Neuronal stem cell (in vitro differentiated cells): ENCODE data around the gene USP36.

Experiments used
- DNase-seq: peaks from one replicate; pipeline ENCODE4 v3.0.0-alpha.2; 2013; ENCODE audit warnings: low spot score
- H2AFZ ChIP-seq: one replicate; pipeline ENCODE4 v1.6.1; 2013; ENCODE audit warnings: mild to moderate bottlenecking, low read length, inconsistent platforms
- H2AK5ac ChIP-seq: 2 replicates; pipeline ENCODE4 v1.6.1; 2013; ENCODE audit warnings: low read depth, mild to moderate bottlenecking, inconsistent platforms, low read length, moderate library complexity, mixed read lengths
- H2BK120ac ChIP-seq: 2 replicates; pipeline ENCODE4 v1.6.1; 2013; ENCODE audit warnings: low read depth, mild to moderate bottlenecking, inconsistent platforms, low read length, moderate library complexity, mixed read lengths
- H2BK12ac ChIP-seq: one replicate; pipeline ENCODE4 v1.6.1; 2013; ENCODE audit warnings: low read length, inconsistent platforms
- H2BK15ac ChIP-seq: 2 replicates; pipeline ENCODE4 v1.6.1; 2013; ENCODE audit warnings: mild to moderate bottlenecking, low read length, inconsistent platforms, mixed read lengths
- H2BK5ac ChIP-seq: one replicate; pipeline ENCODE4 v1.6.1; 2013; ENCODE audit warnings: inconsistent platforms, mild to moderate bottlenecking, low read length, moderate library complexity
- H3K14ac ChIP-seq: one replicate; pipeline ENCODE4 v1.6.1; 2013; ENCODE audit warnings: low read length, inconsistent platforms
- H3K18ac ChIP-seq: 2 replicates; pipeline ENCODE4 v1.6.1; 2013; ENCODE audit warnings: low read length, inconsistent platforms
- H3K23ac ChIP-seq: 2 replicates; pipeline ENCODE4 v1.6.1; 2013; ENCODE audit warnings: low read depth, mild to moderate bottlenecking, mixed read lengths, low read length, inconsistent platforms; ENCODE audit not compliant: poor library complexity
- H3K27ac ChIP-seq: replicated peaks from 3 replicates; pipeline ENCODE4 v1.5.1; 2013; ENCODE audit warnings: low read length, inconsistent platforms
- H3K27me3 ChIP-seq, 3 experiments: 2 replicates each; pipeline ENCODE4 v1.6.1; 2013; ENCODE audit warnings: low read length in 3 of 3, mild to moderate bottlenecking in 2 of 3, inconsistent platforms in 1 of 3, low read depth in 1 of 3, mixed read lengths in 1 of 3, moderate library complexity in 1 of 3; ENCODE audit not compliant: control insufficient read depth in 3 of 3, insufficient read depth in 3 of 3
- H3K36me3 ChIP-seq, 2 donors: replicated peaks in 1 of 2; 2 replicates each; pipeline ENCODE4 v1.6.1; 2013; ENCODE audit warnings: low read length in 2 of 2; ENCODE audit not compliant: control insufficient read depth in 2 of 2, insufficient read depth in 2 of 2
- H3K4ac ChIP-seq: 2 replicates; pipeline ENCODE4 v1.6.1; 2013; ENCODE audit warnings: inconsistent platforms, mild to moderate bottlenecking, low read length, moderate library complexity
- H3K4me1 ChIP-seq, 2 donors: 1 replicate in 1 of 2; 2 replicates in 1 of 2; pipeline ENCODE4 v1.6.1; 2013; ENCODE audit warnings: low read length in 2 of 2, low read depth in 1 of 2; ENCODE audit not compliant: control insufficient read depth in 2 of 2, insufficient read depth in 1 of 2
- H3K4me2 ChIP-seq: one replicate; pipeline ENCODE4 v1.6.1; 2013; ENCODE audit warnings: mild to moderate bottlenecking, low read length, inconsistent platforms; ENCODE audit not compliant: insufficient read depth, poor library complexity, severe bottlenecking
- H3K4me3 ChIP-seq, 2 donors: 2 replicates each; pipeline ENCODE4 v1.5.1; 2013; ENCODE audit warnings: low read length in 2 of 2, mild to moderate bottlenecking in 2 of 2, inconsistent platforms in 1 of 2, moderate library complexity in 1 of 2
- H3K79me1 ChIP-seq: one replicate; pipeline ENCODE4 v1.6.1; 2013; ENCODE audit warnings: low read depth, mild to moderate bottlenecking, inconsistent platforms, low read length, moderate library complexity
- H3K9ac ChIP-seq: one replicate; pipeline ENCODE4 v1.6.1; 2013; ENCODE audit warnings: mild to moderate bottlenecking, low read depth, low read length, inconsistent platforms; ENCODE audit not compliant: poor library complexity
- H3K9me3 ChIP-seq, 2 donors: replicated peaks in 1 of 2; 2 replicates each; pipeline versions ENCODE3 to v1.6.1; 2013; ENCODE audit warnings: low read length in 2 of 2, mild to moderate bottlenecking in 2 of 2, inconsistent platforms in 1 of 2, low read depth in 1 of 2, mixed read lengths in 1 of 2, moderate library complexity in 1 of 2; ENCODE audit not compliant: control insufficient read depth in 2 of 2, insufficient read depth in 1 of 2
- H4K8ac ChIP-seq: one replicate; pipeline ENCODE4 v1.6.1; 2013; ENCODE audit warnings: low read depth, mild to moderate bottlenecking, inconsistent platforms, low read length, moderate library complexity
- H4K91ac ChIP-seq: one replicate; pipeline ENCODE4 v1.6.1; 2013; ENCODE audit warnings: low read length, low read depth, mild to moderate bottlenecking, inconsistent platforms; ENCODE audit not compliant: poor library complexity
- WGBS, 2 donors: extraction: QIAGEN DNeasy Blood & Tissue Kit; methylation state at CpG; one replicate each; pipeline ENCODE4 v1.1.7; 2013; ENCODE audit warnings: missing lambda C conversion rate in 2 of 2, mixed read lengths in 1 of 2; ENCODE audit not compliant: insufficient read length in 2 of 2, insufficient replicate concordance in 1 of 2; ENCODE audit errors: extremely low coverage in 2 of 2; 5-methylcytosine and 5-hydroxymethylcytosine counted together

USP36 gene

DNA sequence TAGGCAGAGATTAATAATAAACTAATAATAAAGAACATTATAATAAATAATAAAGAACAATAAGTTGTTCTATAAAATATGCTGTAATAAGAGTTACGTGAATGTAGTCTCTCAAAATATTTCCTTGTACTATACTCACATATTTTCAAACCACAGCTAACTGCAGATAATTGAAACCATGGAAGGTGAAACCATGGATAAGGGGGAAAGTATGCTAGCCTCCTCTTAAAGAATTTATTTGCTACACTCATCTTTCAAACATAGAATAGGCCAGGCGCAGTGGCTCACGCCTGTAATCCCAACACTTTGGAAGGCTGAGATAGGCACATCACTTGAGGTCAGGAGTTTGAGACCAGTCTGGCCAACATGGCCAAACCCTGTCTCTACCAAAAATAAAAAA, 77.1 kb downstream of the USP36 start:
- Histone ChIP-seq H2BK120ac (no peak overlapping the region), H3K23ac (no peak overlapping the region), H3K4ac (no peak overlapping the region), H2AFZ (no peak overlapping the region), H3K4me3 (no peak overlapping the region), H3K36me3 (no peaks in the 10 kb centered on the region), H3K4me2 (no peak overlapping the region), H3K27me3 (no peaks in the 10 kb centered on the region), H2BK5ac (no peak overlapping the region), H3K4me1 (peaks cover 14 to 21% of the 10 kb centered on the region in 2 donors), H3K27ac (no peak overlapping the region), H3K79me1 (peaks cover 2% of the 10 kb centered on the region), H3K14ac (no peak overlapping the region), H2BK12ac (no peak overlapping the region), H3K9me3 (no peaks in the 10 kb centered on the region), H2AK5ac (no peak overlapping the region), H4K8ac (no peak overlapping the region), H3K9ac (no peak overlapping the region), H2BK15ac (no peak overlapping the region), H4K91ac (no peak overlapping the region), H3K18ac (no peak overlapping the region)
- no CpG with 5 or more reads among the region's 3 CpGs for WGBS, 2 donors
- no peak for DNase-seq

DNA sequence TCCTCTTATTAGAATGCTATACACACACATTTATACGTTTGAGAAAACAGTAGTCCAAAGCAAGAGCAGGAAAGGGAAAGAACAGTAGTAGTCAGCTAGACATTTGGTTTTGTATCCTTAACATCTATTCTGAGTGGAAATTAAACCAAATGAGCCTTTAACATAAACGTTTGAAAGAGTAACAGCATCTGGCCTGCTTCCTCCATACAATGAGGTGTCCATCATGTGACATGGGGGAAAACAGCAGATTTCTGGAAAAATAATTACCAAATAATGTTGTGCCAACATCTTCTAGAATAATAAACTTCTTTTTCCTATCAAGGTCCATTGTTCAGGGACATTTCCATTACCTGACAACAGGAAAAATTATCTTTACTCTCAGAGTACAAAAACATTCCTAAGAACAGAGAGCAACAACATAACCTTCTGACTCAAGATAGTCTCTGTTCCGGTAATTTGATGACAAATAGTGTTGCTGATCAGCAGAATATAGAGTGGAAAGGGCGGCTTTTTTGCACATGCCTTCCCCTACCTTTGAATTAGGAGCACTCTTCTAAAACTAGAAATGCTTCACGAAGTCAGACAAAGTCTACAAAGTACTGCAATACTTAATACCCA, 78.7 kb downstream of the USP36 start:
- H2BK120ac ChIP-seq, result no peak overlapping the region
- H3K79me1 ChIP-seq, result peaks cover 2% of the 10 kb centered on the region
- no peak overlapping the region for H2AFZ ChIP-seq
- H3K4ac ChIP-seq, result no peak overlapping the region
- no peak overlapping the region for H3K9ac ChIP-seq
- H4K91ac ChIP-seq, result no peak overlapping the region
- no peak overlapping the region for H2BK15ac ChIP-seq
- no peak overlapping the region for H3K14ac ChIP-seq
- H3K36me3 ChIP-seq, result no peaks in the 10 kb centered on the region
- no CpG with 5 or more reads among the region's 5 CpGs for WGBS, 2 donors
- H3K4me3 ChIP-seq, result no peak overlapping the region
- H2BK5ac ChIP-seq, result no peak overlapping the region
- H3K4me1 ChIP-seq, result peaks cover 14 to 15% of the 10 kb centered on the region in 2 donors
- no peaks in the 10 kb centered on the region for H3K27me3 ChIP-seq
- no peak overlapping the region for H2BK12ac ChIP-seq
- no peak overlapping the region for H3K27ac ChIP-seq
- DNase-seq, result no peak
- no peak overlapping the region for H2AK5ac ChIP-seq
- no peak overlapping the region for H3K4me2 ChIP-seq
- H3K9me3 ChIP-seq, result no peaks in the 10 kb centered on the region
- no peak overlapping the region for H4K8ac ChIP-seq
- H3K18ac ChIP-seq, result no peak overlapping the region
- no peak overlapping the region for H3K23ac ChIP-seq

DNA sequence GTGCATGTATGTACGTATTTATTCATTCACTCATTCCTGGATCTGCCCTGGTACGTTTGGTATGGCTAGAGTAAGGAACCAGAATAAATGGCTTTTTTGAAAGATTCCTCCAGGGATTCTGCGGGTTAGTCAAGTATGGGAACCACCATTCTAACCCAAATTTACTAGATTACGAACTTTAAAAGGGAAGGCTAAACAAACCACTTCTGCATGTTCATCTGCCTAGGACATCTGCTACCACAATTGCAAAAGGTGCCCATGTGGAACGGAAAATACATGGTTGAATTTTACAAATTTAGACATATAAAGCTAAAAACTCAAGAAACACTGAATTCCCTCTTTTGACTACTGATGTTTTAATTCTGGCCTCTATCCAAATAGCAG, 80.7 kb downstream of the USP36 start:
- H3K23ac ChIP-seq, result no peak overlapping the region
- H2BK12ac ChIP-seq, result no peak overlapping the region
- H2AK5ac ChIP-seq, result no peak overlapping the region
- H2BK5ac ChIP-seq, result no peak overlapping the region
- H2BK15ac ChIP-seq, result no peak overlapping the region
- H3K18ac ChIP-seq, result no peak overlapping the region
- no peak overlapping the region for H3K4ac ChIP-seq
- H3K27ac ChIP-seq, result no peak overlapping the region
- no peak overlapping the region for H2AFZ ChIP-seq
- H3K36me3 ChIP-seq, result no peaks in the 10 kb centered on the region
- H3K4me2 ChIP-seq, result no peak overlapping the region
- no CpG with 5 or more reads among the region's 5 CpGs for WGBS, 2 donors
- H4K91ac ChIP-seq, result no peak overlapping the region
- H2BK120ac ChIP-seq, result no peak overlapping the region
- no peak overlapping the region for H3K9ac ChIP-seq
- H3K9me3 ChIP-seq, result no peaks in the 10 kb centered on the region
- H3K79me1 ChIP-seq, result peaks cover 2% of the 10 kb centered on the region
- no peak overlapping the region for H4K8ac ChIP-seq
- peaks cover 14% of the 10 kb centered on the region in 2 donors for H3K4me1 ChIP-seq
- no peak for DNase-seq
- no peak overlapping the region for H3K14ac ChIP-seq
- H3K4me3 ChIP-seq, result no peak overlapping the region
- no peaks in the 10 kb centered on the region for H3K27me3 ChIP-seq

DNA sequence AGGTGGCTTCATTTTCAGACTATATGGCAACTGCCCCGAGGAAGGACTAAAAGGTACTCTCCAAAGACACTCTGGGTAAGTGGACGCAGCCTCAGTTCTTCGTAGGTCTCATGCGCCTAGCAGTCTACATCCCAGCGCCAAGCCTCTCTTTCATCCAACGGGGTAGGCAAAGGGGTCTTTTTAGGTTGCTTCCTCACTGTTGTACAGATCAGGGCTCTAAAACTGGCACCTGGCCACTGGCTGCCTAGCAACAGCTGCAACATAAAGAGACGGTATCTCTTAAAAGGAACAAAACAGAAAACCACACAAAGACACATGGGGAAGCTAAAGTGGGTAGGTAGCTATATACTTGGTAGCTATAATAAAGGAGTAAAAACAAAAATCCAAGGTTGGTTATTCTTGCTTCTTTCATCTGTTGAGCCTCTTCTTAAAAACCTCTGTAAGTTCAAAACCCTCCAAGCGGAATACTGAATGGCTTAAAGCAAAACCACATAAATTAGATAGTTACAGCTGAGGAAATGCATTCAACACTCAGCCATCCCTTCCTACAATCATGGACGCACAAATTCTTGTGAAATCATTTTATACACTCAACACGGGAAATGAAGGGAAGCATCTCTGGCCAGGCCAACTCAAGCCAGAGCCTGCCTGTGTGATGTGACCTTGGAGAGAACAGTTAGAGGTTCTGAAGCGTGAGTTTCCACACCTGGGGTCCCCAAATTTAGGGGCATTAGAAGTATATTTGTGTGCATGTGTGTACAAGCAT, 81.2 kb downstream of the USP36 start:
- Histone ChIP-seq H3K36me3 (no peaks in the 10 kb centered on the region), H2BK120ac (no peak overlapping the region), H3K27ac (no peak overlapping the region), H3K23ac (no peak overlapping the region), H3K4me2 (no peak overlapping the region), H2AK5ac (no peak overlapping the region), H3K9ac (no peak overlapping the region), H3K79me1 (peaks cover 2% of the 10 kb centered on the region), H3K27me3 (no peaks in the 10 kb centered on the region), H3K4ac (no peak overlapping the region), H3K18ac (peak overlapping the region; percentile 38), H2BK12ac (no peak overlapping the region), H4K8ac (no peak overlapping the region), H2AFZ (no peak overlapping the region), H3K4me3 (no peak overlapping the region), H4K91ac (no peak overlapping the region), H3K4me1 (peaks cover 11 to 14% of the 10 kb centered on the region in 2 donors), H2BK5ac (no peak overlapping the region), H3K9me3 (no peaks in the 10 kb centered on the region), H3K14ac (no peak overlapping the region), H2BK15ac (no peak overlapping the region)
- no peak for DNase-seq
- no CpG with 5 or more reads among the region's 11 CpGs for WGBS, 2 donors
